ENCODE measurements around the gene CTNNB1.

DNA sequence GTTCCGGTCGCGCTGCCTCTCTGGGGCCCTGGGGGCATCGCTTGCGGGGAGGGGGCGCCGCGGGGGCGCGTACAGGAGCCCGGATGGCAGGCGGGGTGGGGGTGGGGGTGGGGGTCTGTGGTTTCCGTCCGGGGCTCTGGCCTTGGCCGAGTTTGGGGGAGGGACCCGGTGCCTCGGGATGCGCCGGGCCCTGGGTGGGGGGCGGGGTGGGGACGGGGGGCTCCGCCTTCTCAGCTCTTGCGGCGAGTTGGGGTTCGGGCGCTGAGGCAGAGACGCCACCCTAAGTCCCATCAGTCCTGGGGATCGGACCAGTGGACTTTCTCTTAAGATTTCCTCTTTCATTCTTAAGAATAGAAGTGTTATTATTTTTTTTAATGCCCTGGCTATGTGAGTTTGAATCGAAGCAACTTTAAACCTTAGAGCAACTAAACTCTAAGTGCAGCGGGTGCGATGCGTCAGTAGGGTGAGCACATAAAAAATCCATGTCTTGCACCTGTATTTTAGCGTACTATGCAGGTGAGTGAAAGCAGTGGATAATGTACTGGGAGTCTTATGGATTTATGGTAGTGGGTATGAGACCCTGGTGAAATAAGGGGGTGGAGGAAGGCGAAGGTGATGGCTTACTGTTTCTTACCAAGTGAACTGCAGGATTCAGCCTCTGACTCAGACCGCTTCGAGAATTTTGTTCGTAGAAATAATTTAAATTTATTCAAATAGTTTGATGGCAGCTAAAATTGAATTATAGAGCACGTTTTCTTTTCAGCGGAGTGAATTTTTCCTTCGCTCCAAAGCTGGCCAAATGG lies 762 bp downstream of the CTNNB1 start:
- TF ChIP-seq, protein P1, sequence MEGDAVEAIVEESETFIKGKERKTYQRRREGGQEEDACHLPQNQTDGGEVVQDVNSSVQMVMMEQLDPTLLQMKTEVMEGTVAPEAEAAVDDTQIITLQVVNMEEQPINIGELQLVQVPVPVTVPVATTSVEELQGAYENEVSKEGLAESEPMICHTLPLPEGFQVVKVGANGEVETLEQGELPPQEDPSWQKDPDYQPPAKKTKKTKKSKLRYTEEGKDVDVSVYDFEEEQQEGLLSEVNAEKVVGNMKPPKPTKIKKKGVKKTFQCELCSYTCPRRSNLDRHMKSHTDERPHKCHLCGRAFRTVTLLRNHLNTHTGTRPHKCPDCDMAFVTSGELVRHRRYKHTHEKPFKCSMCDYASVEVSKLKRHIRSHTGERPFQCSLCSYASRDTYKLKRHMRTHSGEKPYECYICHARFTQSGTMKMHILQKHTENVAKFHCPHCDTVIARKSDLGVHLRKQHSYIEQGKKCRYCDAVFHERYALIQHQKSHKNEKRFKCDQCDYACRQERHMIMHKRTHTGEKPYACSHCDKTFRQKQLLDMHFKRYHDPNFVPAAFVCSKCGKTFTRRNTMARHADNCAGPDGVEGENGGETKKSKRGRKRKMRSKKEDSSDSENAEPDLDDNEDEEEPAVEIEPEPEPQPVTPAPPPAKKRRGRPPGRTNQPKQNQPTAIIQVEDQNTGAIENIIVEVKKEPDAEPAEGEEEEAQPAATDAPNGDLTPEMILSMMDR (IDR thresholded peaks at IDR 0.05) = no peak
- TF ChIP-seq POLR2A (IDR thresholded peaks at IDR 0.05) = no peak
